Middle frontal gyrus (tissue), 1 donor: ENCODE measurements around the gene CTU2.

Experiments
- DNase-seq: peaks from one replicate; pipeline ENCODE4 v3.0.0-alpha.2; 2015; ENCODE audit warnings: low spot score; ENCODE audit errors: extremely low spot score

The CTU2 gene

DNA sequence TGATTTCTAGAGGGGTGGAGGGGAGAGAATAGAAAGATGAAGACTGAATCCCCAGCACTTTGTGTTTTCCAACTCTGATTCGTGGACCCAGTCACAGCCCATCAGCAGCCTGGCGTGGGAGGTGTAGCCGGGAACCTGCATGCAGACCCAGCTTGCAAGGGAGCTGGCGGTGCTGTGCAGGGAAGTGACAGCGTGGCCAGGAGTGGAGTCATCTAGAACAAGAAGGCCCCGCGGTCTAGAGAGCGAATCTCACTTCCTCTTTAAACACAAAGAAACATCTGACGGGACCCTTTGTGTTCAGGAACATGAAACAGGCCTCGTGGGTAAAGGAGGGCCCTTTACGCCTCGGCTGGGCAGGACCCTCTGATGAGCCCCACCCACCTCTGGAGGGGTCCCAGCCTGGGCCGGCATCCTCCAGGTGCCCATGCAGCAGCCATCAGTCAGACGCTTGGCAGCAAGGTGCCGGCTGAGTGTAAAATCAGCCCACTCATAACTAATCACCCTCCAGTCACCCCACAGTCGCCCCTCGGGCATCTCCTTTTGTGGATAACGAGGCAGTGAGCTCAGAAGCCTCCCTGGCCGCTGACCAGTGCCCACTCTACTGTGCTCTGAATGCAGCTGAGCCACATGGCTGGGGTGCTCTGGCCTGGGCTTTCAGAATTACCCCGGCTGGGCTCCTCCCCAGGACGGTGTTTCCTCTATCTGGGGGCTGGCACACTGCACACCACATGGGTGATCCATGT is 24.4 kb upstream of the CTU2 start:
- DNase-seq: peak; percentile 69

DNA sequence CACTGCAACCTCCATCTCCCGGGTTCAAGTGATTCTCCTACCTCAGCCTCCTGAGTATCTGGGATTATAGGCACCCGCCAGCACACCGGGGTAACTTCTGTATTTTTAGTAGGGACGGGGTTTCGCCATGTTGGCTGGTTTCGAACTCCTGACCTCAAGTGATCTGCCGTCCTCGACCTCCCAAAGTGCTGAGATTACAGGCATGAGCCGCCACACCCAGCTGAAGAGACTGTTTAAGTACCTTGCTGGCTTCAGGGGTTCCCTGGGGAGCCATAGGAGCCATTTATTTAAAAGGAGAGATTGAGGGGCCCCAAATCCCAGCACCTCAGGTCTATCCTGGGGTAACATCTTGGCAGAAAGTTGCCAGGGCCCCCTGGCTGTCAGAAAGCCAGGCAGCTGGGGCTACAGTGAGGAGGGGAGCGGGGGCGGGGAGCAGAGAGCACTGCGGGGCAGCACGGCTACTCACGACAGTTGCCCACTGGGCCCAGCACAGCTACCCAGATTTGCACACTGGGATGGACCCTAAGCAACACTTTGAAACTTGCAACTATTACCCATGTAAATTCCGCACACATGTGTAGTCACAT is 21.6 kb upstream of the CTU2 start:
- DNase-seq: no peak

- DNase-seq: no peak
These were observed 20.9 kb upstream of the CTU2 start for GRCh38 chr16:88685156-88686061.

GRCh38 chr16:88686062-88686438 is 20.3 kb upstream of the CTU2 start:
- no peak for DNase-seq

GRCh38 chr16:88686439-88687253 is 19.7 kb upstream of the CTU2 start, which contains the start of gene SNAI3:
TSS of gene SNAI3 (minus strand) at chr16:88686507. CDS start at chr16:88686406, 101 bp downstream.
- DNase-seq: no peak

GRCh38 chr16:88687254-88687576 is 19.1 kb upstream of the CTU2 start:
- no peak for DNase-seq

- DNase-seq: no peak
These were observed 18.7 kb upstream of the CTU2 start for GRCh38 chr16:88687676-88688012.

- no peak for DNase-seq
These were observed 18.1 kb upstream of the CTU2 start for GRCh38 chr16:88688013-88688778.

DNA sequence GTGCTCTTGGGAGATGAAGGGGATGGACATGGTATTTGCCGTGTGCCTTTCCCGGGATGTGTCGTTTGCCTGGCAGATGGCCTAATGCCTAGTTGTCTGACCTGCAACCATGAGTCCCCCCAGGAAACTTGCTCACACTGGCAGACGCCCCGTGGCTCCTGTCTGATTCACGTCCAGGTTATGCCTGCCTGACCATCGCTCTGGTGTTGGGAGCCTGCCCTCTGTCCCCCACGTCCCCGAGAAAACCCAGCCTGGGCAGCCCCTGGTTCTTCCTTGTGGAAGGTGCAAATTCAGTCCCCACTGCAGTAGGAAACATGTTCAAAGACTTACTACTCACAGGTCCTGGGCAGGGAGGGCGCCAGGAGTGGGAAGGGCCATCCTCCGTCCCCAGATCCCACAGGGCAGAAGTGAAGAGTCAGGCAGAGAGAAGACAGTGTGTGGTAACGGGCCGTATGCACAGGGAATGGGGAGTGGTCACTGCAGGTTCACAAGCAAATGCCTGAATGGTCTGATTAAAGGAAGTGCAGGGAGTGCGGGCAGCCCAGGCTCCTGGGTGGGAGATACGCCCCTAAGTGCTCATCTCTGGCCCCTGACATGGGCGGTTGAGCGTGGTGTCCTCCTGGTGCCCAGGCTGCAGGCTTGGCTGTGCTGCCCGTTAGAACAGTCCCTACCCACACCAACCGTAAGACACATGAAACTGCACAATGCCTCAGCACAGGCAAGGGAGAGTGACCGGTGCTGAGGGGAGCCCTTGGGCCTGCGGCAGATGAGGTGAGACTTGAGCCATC is 15.8 kb upstream of the CTU2 start:
- no peak for DNase-seq

- no peak for DNase-seq
These were observed 15.0 kb upstream of the CTU2 start for GRCh38 chr16:88691129-88691813.

DNA sequence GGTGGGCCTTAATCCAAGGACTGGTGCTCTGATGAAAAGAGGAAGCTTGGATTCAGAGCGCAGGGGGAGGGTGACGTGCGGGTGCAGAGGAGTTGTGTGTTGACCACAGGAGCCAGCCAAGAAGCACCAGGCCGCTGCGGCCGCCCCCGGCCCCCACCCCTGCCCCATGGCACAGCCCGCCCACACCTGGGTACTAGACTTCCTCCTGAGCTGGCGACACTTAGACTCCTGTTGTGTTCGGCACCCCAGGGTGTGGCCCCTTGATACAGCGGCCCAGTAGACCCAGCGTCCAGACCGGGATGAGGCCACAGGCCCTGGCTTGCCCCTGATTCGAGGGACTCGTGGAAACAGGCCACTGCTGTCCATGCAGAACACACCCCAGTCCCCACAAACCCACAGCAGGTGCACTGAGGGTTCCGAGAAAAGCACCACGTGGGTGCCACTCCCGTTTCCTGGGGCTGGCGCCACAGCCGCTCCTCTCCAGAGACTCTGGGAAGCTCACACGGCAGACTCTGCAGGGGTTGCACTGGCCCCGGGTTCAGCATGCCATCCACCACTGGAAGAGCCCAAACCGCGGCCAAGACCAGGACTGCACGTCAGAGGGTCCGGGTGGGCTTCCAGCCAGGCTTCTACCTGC is 14.3 kb upstream of the CTU2 start:
- DNase-seq: no peak

DNA sequence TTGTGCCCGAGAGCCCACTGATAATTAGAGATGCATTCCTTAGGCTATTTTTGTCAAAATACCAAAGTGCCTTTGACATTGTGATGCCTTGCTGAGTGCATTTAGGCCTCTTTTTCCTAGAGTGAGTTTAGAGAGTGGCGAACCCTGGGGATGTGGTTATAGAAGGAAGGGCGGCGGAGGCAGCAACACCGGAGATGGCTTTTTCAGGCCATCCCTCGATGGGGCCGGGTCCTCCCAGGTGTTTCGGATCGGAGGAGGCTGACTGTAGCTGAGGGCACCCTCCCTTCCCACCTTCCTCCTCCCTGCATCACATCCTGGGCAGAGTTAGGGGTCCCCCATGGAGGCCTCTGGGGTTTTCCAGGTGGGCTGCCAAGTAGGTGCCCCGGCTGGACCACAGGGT is 13.4 kb upstream of the CTU2 start:
- no peak for DNase-seq

DNA sequence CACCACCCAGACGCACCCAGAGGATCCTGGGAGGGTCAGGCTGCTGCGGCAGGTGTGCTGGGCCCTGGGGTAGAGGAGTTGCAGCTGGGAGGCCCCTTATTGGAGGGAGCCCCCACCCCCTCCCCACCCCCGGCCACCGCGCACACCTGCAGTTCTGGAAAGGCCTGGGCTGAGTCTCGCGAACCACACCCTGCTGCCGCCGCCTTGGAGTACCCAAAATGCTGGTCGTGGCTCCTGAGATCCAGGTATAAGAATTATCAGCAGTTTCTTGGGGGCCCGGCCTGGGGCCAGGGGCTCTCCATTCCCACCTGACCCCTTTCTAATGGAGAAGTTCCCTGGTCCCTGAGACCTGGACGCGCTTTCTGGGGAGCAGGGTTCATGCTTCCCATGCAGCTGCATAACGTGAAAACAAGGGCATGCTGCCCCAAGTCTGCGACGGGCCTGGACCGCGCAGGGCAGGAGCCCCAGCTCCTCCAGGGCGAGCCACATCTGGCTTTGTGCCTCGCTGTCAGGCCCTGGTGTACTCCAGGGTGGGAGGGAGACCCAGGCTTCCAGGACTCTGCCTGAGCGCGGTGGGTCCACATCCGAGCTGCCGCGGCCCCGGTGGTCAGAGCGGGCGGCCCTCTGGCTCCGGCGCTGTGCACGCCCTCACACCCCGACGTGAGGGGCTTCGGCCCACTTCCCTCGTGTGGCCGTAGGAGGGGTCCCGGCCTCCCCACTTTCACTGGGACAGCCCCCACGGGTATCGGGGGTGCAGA is 12.7 kb upstream of the CTU2 start:
- no peak for DNase-seq

GRCh38 chr16:88694221-88695087 is 11.8 kb upstream of the CTU2 start:
- DNase-seq: no peak

GRCh38 chr16:88695218-88695617 is 11.1 kb upstream of the CTU2 start:
- no peak for DNase-seq

GRCh38 chr16:88695753-88696152 is 10.6 kb upstream of the CTU2 start:
- DNase-seq: no peak

GRCh38 chr16:88696441-88696840 is 9.9 kb upstream of the CTU2 start:
- DNase-seq: no peak
